ENCODE measurements around the gene FUS. TPM values are rescaled to one million over a fixed set of nuclear protein-coding genes. Genes with fewer than 3 reads are reported as not detected.

FUS gene
- total RNA-seq, 1 experiment from 2014 or later, result 629 TPM

DNA sequence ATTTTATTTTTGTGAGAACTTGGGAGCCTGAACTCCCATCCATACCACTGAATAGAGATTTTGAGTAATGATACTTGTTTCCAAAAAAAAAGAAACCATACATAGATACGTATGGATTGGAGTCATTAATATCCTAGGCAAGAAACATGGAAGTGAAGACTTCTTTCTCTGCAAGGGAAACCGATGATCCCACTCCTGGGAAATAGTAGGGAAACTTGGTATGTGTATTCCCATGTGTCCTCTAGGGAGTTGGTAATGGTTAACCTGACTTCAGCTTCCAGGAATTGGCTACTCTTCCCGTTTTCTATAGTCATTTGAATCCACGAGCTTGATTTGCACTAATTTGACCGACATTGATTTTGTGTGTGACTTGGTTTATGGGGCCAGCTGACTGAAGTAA is 5.4 kb downstream of the FUS start:
- Mint-ChIP-seq H3K4me1 (ENCODE audit: low read depth, unreplicated experiment) (peaks cover 64% of the 10 kb centered on the region), H3K36me3 (ENCODE audit: insufficient read depth, unreplicated experiment) (peaks cover 100% of the 10 kb centered on the region), H3K27ac (ENCODE audit: unreplicated experiment) (peak overlapping the region; percentile 8), H3K9me3 (ENCODE audit: low read depth, unreplicated experiment) (no peaks in the 10 kb centered on the region), H3K4me3 (ENCODE audit: low read depth, unreplicated experiment) (no peak overlapping the region), H3K27me3 (ENCODE audit: unreplicated experiment) (no peaks in the 10 kb centered on the region)
- intact Hi-C loops (cut with micrococcal nuclease; ENCODE audit: unreplicated experiment), result loop anchor here (10.0 kb wide), 1 partner anchor 199 kb away; no protein-coding TSS in a partner anchor
- DNase-seq, result no peak
- BruUV-seq (replicated peaks), result no TSS peak
- TF ChIP-seq, protein P1, sequence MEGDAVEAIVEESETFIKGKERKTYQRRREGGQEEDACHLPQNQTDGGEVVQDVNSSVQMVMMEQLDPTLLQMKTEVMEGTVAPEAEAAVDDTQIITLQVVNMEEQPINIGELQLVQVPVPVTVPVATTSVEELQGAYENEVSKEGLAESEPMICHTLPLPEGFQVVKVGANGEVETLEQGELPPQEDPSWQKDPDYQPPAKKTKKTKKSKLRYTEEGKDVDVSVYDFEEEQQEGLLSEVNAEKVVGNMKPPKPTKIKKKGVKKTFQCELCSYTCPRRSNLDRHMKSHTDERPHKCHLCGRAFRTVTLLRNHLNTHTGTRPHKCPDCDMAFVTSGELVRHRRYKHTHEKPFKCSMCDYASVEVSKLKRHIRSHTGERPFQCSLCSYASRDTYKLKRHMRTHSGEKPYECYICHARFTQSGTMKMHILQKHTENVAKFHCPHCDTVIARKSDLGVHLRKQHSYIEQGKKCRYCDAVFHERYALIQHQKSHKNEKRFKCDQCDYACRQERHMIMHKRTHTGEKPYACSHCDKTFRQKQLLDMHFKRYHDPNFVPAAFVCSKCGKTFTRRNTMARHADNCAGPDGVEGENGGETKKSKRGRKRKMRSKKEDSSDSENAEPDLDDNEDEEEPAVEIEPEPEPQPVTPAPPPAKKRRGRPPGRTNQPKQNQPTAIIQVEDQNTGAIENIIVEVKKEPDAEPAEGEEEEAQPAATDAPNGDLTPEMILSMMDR (IDR thresholded peaks at IDR 0.05; ENCODE audit: unreplicated experiment), result no peak
- CTCF ChIA-PET, result interaction anchor here (0.6 kb wide), 1 partner anchor 100 kb away, joined by 4 read pairs; no protein-coding TSS in a partner anchor

DNA sequence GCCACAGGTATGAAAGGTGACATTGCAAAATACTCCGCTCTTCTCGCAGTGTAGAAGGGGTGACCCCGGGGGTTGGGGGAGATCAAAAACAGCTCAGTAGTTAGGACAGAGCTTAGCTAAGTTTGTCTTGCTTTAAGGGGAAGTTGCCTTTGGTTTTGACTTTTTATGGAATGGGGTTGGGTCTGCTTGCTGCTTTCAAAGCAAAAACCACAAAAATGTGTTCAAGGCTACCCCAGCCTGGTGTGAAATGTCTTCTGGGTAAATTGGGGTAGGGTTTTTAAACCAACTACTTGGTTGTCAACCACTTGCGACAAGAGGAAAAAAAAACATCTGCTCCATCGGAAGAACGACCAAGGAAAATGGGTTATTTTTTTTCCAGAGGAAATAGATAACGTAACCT is 6.2 kb downstream of the FUS start:
- Mint-ChIP-seq H3K27me3 (ENCODE audit: unreplicated experiment) (no peaks in the 10 kb centered on the region), H3K36me3 (ENCODE audit: insufficient read depth, unreplicated experiment) (peaks cover 100% of the 10 kb centered on the region), H3K4me1 (ENCODE audit: low read depth, unreplicated experiment) (peaks cover 65% of the 10 kb centered on the region), H3K4me3 (ENCODE audit: low read depth, unreplicated experiment) (no peak overlapping the region), H3K9me3 (ENCODE audit: low read depth, unreplicated experiment) (no peaks in the 10 kb centered on the region), H3K27ac (ENCODE audit: unreplicated experiment) (peak overlapping the region; percentile 8)
- intact Hi-C loops (cut with micrococcal nuclease; ENCODE audit: unreplicated experiment), result loop anchor here (10.0 kb wide), 1 partner anchor 199 kb away; no protein-coding TSS in a partner anchor
- TF ChIP-seq, protein P1 (IDR thresholded peaks at IDR 0.05; ENCODE audit: unreplicated experiment), result no peak
- BruUV-seq (replicated peaks), result no TSS peak
- no peak for DNase-seq
- CTCF ChIA-PET, result no interaction called here

DNA sequence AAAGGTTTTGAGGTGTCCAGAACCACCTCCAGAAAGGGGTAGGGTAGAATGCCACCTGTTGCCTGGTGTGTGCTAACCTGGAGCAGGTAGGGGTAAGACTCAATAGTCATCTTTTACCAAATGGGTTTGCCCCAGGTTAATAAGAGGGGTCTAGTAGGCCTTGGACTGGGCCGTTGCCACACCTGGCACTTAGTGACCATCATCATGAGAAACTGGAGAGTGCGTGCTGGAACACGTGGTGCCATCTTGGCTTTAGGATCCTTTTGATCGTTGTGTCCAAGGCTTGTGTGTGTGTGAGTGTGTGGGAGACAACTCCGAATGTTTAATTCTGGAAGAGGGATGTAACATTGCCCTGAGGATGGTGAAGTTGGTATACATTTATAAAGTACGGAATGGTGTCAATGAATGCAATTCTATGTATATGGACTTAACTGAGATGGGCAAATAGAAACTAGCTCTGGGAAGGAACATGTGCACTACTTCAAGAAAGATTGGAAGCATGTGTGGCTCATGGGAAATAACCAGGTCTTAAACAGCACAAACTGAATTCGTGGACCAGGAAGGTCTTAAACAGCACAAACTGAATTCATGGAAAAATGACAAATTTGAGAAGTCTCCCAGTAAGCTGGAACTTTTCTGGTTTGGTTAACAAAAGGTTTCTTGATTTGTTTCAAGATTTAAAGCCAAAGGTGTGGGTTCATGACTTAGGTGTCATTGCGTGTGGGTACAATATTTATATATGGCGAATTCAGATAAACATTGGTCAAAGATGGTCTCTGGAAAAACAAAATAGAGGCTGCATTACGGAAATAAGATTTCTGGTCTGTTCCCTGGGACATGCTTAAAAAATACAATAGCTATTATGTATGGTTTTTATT is 7.2 kb downstream of the FUS start:
- Mint-ChIP-seq H3K4me3 (ENCODE audit: low read depth, unreplicated experiment) (no peak overlapping the region), H3K27ac (ENCODE audit: unreplicated experiment) (peak overlapping the region; percentile 8), H3K9me3 (ENCODE audit: low read depth, unreplicated experiment) (no peaks in the 10 kb centered on the region), H3K4me1 (ENCODE audit: low read depth, unreplicated experiment) (peaks cover 64% of the 10 kb centered on the region), H3K36me3 (ENCODE audit: insufficient read depth, unreplicated experiment) (peaks cover 100% of the 10 kb centered on the region), H3K27me3 (ENCODE audit: unreplicated experiment) (no peaks in the 10 kb centered on the region)
- TF ChIP-seq, protein P1 (IDR thresholded peaks at IDR 0.05; ENCODE audit: unreplicated experiment), result no peak
- intact Hi-C loops (cut with micrococcal nuclease; ENCODE audit: unreplicated experiment), result loop anchor here (10.0 kb wide), 1 partner anchor 198 kb away; no protein-coding TSS in a partner anchor
- no peak for DNase-seq
- BruUV-seq (replicated peaks), result no TSS peak
- CTCF ChIA-PET, result interaction anchor here (0.5 to 1.0 kb wide), 2 partner anchors 16 to 29 kb away, joined by 3 read pairs; partner anchors contain the start of gene PYCARD

DNA sequence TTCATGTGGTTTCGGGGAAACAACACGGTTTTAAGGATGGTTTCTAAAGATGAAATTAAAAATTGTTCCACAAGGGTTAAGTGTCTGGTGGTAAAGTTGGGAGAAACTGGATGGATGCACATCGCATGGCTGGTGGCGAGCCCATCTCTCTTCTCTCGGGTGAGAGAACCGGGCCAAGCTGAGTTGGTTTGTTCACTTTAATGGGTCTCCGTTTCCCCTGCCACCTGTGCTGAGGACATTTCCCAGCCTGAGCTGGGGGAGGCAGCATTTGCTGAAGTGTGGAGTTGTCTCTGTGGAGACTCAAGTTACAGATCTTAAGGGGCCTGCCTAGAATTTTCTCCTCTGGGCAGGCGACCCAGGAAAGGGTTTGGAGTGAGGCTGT is 7.9 kb downstream of the FUS start:
- Mint-ChIP-seq H3K36me3 (ENCODE audit: insufficient read depth, unreplicated experiment) (peaks cover 100% of the 10 kb centered on the region), H3K9me3 (ENCODE audit: low read depth, unreplicated experiment) (no peaks in the 10 kb centered on the region), H3K4me3 (ENCODE audit: low read depth, unreplicated experiment) (no peak overlapping the region), H3K4me1 (ENCODE audit: low read depth, unreplicated experiment) (peaks cover 57% of the 10 kb centered on the region), H3K27me3 (ENCODE audit: unreplicated experiment) (no peaks in the 10 kb centered on the region), H3K27ac (ENCODE audit: unreplicated experiment) (no peak overlapping the region)
- DNase-seq, result no peak
- TF ChIP-seq, protein P1 (IDR thresholded peaks at IDR 0.05; ENCODE audit: unreplicated experiment), result no peak
- intact Hi-C loops (cut with micrococcal nuclease; ENCODE audit: unreplicated experiment), result loop anchor here (10.0 kb wide), 1 partner anchor 197 kb away; no protein-coding TSS in a partner anchor
- BruUV-seq (replicated peaks), result no TSS peak
- CTCF ChIA-PET, result interaction anchor here (1.0 kb wide), 1 partner anchor 15 kb away, joined by 3 read pairs; the partner anchor contains the start of gene PYCARD

Measured in Calu3 (cell line).